HepG2 (cell line): ENCODE measurements around the gene METTL15. TPM values are rescaled to one million over a fixed set of nuclear protein-coding genes. Genes with fewer than 3 reads are reported as not detected.

Experiments
- ATM ChIP-seq: fragments of 450-650 bp; IDR thresholded peaks from 2 replicates; pipeline ENCODE4 v1.7.1; 2017; ENCODE audit warnings: mild to moderate bottlenecking, borderline replicate concordance
- BORCS8-MEF2B ChIP-seq: sonication (generic); formaldehyde crosslinking; IDR thresholded peaks from 2 replicates; pipeline ENCODE4 v1.8.0; 2022; ENCODE audit warnings: mild to moderate bottlenecking, missing genetic modification reagents
- DNMT3B ChIP-seq: conservative IDR thresholded peaks from 2 replicates; pipeline ENCODE4 v1.6.1; 2016; ENCODE audit warnings: missing biosample characterization, control low read depth
- DZIP1 ChIP-seq: sonication (generic); formaldehyde crosslinking; IDR thresholded peaks from 2 replicates; pipeline ENCODE4 v1.5.0; 2020; ENCODE audit warnings: mild to moderate bottlenecking, missing genetic modification reagents
- FOXK2 ChIP-seq: fragments of 450-650 bp; IDR thresholded peaks from 2 replicates; pipeline ENCODE4 v1.6.1; 2016
- GRHL1 ChIP-seq: sonication (generic); formaldehyde crosslinking; conservative IDR thresholded peaks from 2 replicates; pipeline ENCODE4 v1.8.0; 2022; ENCODE audit warnings: missing genetic modification reagents
- HCFC1 ChIP-seq: fragments of 150-350 bp; IDR thresholded peaks from 2 replicates; pipeline ENCODE4 v1.6.1; 2014; ENCODE audit warnings: low read depth, low read length
- HES4 ChIP-seq: sonication (generic); formaldehyde crosslinking; IDR thresholded peaks from 2 replicates; pipeline ENCODE4 v1.9.0; 2021; ENCODE audit warnings: mild to moderate bottlenecking, missing genetic modification reagents, borderline replicate concordance
- HINFP ChIP-seq: sonication (generic); formaldehyde crosslinking; IDR thresholded peaks from 2 replicates; pipeline ENCODE4 v1.4.0; 2020; ENCODE audit warnings: low read depth, mild to moderate bottlenecking, missing genetic modification reagents
- HNF4A ChIP-seq: sonication (generic); formaldehyde crosslinking; IDR thresholded peaks from 2 replicates; pipeline ENCODE4 v1.4.0; 2020; ENCODE audit warnings: missing genetic modification reagents
- HNRNPK ChIP-seq: fragments of 200-400 bp; formaldehyde crosslinking; IDR thresholded peaks from 2 replicates; pipeline ENCODE4 v1.6.1; 2018; ENCODE audit warnings: low read length, low read depth, moderate library complexity, mild to moderate bottlenecking; ENCODE audit not compliant: poor library complexity, severe bottlenecking
- NFIB ChIP-seq: sonication (generic); formaldehyde crosslinking; IDR thresholded peaks from 2 replicates; pipeline ENCODE4 v1.9.0; 2021; ENCODE audit warnings: missing genetic modification reagents, mild to moderate bottlenecking, borderline replicate concordance
- SIN3B ChIP-seq: fragments of 150-350 bp; IDR thresholded peaks from 2 replicates; pipeline ENCODE4 v1.6.1; 2014; ENCODE audit warnings: low read length
- SRSF9 ChIP-seq: fragments of 200-400 bp; formaldehyde crosslinking; IDR thresholded peaks from 2 replicates; pipeline ENCODE4 v1.6.1; 2018; ENCODE audit warnings: borderline replicate concordance, mild to moderate bottlenecking, low read depth, low read length; ENCODE audit not compliant: insufficient read depth, poor library complexity, severe bottlenecking
- XBP1 ChIP-seq: sonication (generic); formaldehyde crosslinking; IDR thresholded peaks from 2 replicates; pipeline ENCODE4 v1.5.0; 2020; ENCODE audit warnings: missing genetic modification reagents
- ZBTB26 ChIP-seq: IDR thresholded peaks from 2 replicates; pipeline ENCODE4 v1.6.1; 2016; ENCODE audit warnings: missing compliant biosample characterization, missing genetic modification reagents, borderline replicate concordance
- ZNF101 ChIP-seq: sonication (generic); formaldehyde crosslinking; IDR thresholded peaks from 2 replicates; pipeline ENCODE4 v1.4.0; 2020; ENCODE audit warnings: mild to moderate bottlenecking, low read depth, missing genetic modification reagents, borderline replicate concordance
- ZNF275 ChIP-seq: sonication (generic); formaldehyde crosslinking; IDR thresholded peaks from 2 replicates; pipeline ENCODE4 v1.8.0; 2022; ENCODE audit warnings: missing genetic modification reagents, mild to moderate bottlenecking, inconsistent platforms, borderline replicate concordance
- ZNF296 ChIP-seq: sonication (generic); formaldehyde crosslinking; conservative IDR thresholded peaks from 2 replicates; pipeline ENCODE4 v1.5.0; 2020; ENCODE audit warnings: mild to moderate bottlenecking, missing genetic modification reagents
- ZNF382 ChIP-seq: sonication (generic); formaldehyde crosslinking; IDR thresholded peaks from 2 replicates; pipeline ENCODE4 v1.5.0; 2020; ENCODE audit warnings: missing genetic modification reagents, mild to moderate bottlenecking, borderline replicate concordance
- ZSCAN25 ChIP-seq: sonication (generic); formaldehyde crosslinking; IDR thresholded peaks from 2 replicates; pipeline ENCODE4 v1.8.0; 2022; ENCODE audit warnings: mild to moderate bottlenecking, missing genetic modification reagents
- polyA plus RNA-seq, 8 experiments: library from polyadenylated mRNA; depleted of rRNA in 3 of 8; stranded (reverse) in 7 of 8; unstranded in 1 of 8; fragments of >200 nt; fragmentation: Illumina TruSeq in 4 of 8; extraction: Trizol in 4 of 8; gene quantifications; 2 replicates each; pipeline versions ENCODE4 v1.2.1 to v1.2.3, GENCODE V29; 2011 to 2016; ENCODE audit warnings: low read depth in 4 of 8, missing spikeins in 1 of 8, mixed read lengths in 1 of 8; ENCODE audit not compliant: insufficient read depth in 1 of 8
- total RNA-seq, 5 experiments: library from RNA; depleted of rRNA; stranded (reverse); fragments of >200 nt; fragmentation: Illumina TruSeq; extraction: Trizol; gene quantifications; 2 replicates each; pipeline ENCODE4 v1.2.3, GENCODE V29; 2016; ENCODE audit warnings: low read depth in 1 of 5

METTL15 gene
- total and polyA plus RNA-seq, 2 of the 13 experiments (the other 11 are each of a cell fraction or from before 2014, with no cell fraction given) = 6.5 to 14.0 TPM

GRCh38 chr11:28110108-28110820 is 2.1 kb downstream of the METTL15 start (continued):
- no peak for TF ChIP-seq ZNF275
- peak; percentile 70; the same call in 1 of the 2 replicates for TF ChIP-seq HINFP (CRISPR knock-in tag)
- peak; percentile 76 for TF ChIP-seq HCFC1
- TF ChIP-seq ZNF382 (CRISPR knock-in tag) = no peak
- TF ChIP-seq FOXK2 = no peak
- TF ChIP-seq ZNF101 (CRISPR knock-in tag) = no peak
- no peak for TF ChIP-seq NFIB (CRISPR knock-in tag)
- no peak for TF ChIP-seq HNRNPK
- TF ChIP-seq HES4 (CRISPR knock-in tag) = peak; percentile 29; the same call in 1 of the 2 replicates
- 0 out of 2 replicates have a peak, but pooled peaks have one; percentile 43 for TF ChIP-seq ZSCAN25 (CRISPR knock-in tag)
- peak; percentile 93 for TF ChIP-seq BORCS8-MEF2B (CRISPR knock-in tag)
- TF ChIP-seq ZNF296 = no peak
- TF ChIP-seq GRHL1 (CRISPR knock-in tag) = no peak
- no peak for TF ChIP-seq SRSF9
- TF ChIP-seq HNF4A (CRISPR knock-in tag) = peak; percentile 69
- TF ChIP-seq DNMT3B (CRISPR knock-in tag) = no peak
- TF ChIP-seq ZBTB26 (CRISPR knock-in tag) = peak; percentile 83
- peak; percentile 98 for TF ChIP-seq SIN3B
- TF ChIP-seq DZIP1 (CRISPR knock-in tag) = 0 out of 2 replicates have a peak, but pooled peaks have one; percentile 61
- TF ChIP-seq XBP1 (CRISPR knock-in tag) = peak; percentile 92
- no peak for TF ChIP-seq ATM
